Activated T-cell treated with anti-CD3 and anti-CD28 coated beads, Interleukin-2, amount 50 U/mL, for 24 hours (primary cell): ENCODE data around the gene ZNF283.

ENCODE experiments used
- DNase-seq: peaks from one replicate; pipeline ENCODE4 v3.0.0-alpha.2; 2020
- H3K27ac Mint-ChIP-seq: 2 replicates; pipeline ENCODE4 v1.8.0; 2020; ENCODE audit warnings: mild to moderate bottlenecking, mixed read lengths
- H3K27me3 Mint-ChIP-seq: 2 replicates; pipeline ENCODE4 v1.8.0; 2020; ENCODE audit warnings: mixed read lengths
- H3K36me3 Mint-ChIP-seq: 2 replicates; pipeline ENCODE4 v1.8.0; 2020; ENCODE audit warnings: low read depth, mixed read lengths
- H3K4me1 Mint-ChIP-seq: 2 replicates; pipeline ENCODE4 v1.8.0; 2020; ENCODE audit warnings: low read depth, mixed read lengths
- H3K4me3 Mint-ChIP-seq: 2 replicates; pipeline ENCODE4 v1.8.0; 2020; ENCODE audit warnings: mild to moderate bottlenecking, moderate library complexity, mixed read lengths
- H3K9me3 Mint-ChIP-seq: 2 replicates; pipeline ENCODE4 v1.8.0; 2020; ENCODE audit warnings: mixed read lengths

Gene ZNF283

GRCh38 chr19:43826787-43827754 lies at the start of gene ZNF283:
Gene ZNF283, plus strand, starts transcription at chr19:43827321. Its CDS starts 6,184 bp downstream, at chr19:43833505.
- Mint-ChIP-seq H3K36me3 (peaks cover 53% of the 10 kb centered on the region), H3K4me1 (peaks cover 20% of the 10 kb centered on the region), H3K9me3 (peaks cover 25% of the 10 kb centered on the region), H3K27me3 (peaks cover 4% of the 10 kb centered on the region), H3K4me3 (peak within 1 kb of the TSS; percentile 88), H3K27ac (peak within 1 kb of the TSS; percentile 87)
- DNase-seq = peak; percentile 91

GRCh38 chr19:43778651-43779050 lies 48.5 kb upstream of the ZNF283 start:
- Mint-ChIP-seq H3K4me3 (peak overlapping the region; percentile 87), H3K27me3 (no peaks in the 10 kb centered on the region), H3K36me3 (peaks cover 62% of the 10 kb centered on the region), H3K4me1 (peaks cover 68% of the 10 kb centered on the region), H3K27ac (peak overlapping the region; percentile 90), H3K9me3 (peaks cover 4% of the 10 kb centered on the region)
- no peak for DNase-seq

GRCh38 chr19:43779147-43779819 lies 47.8 kb upstream of the ZNF283 start:
- peak overlapping the region; percentile 90 for H3K27ac Mint-ChIP-seq
- H3K4me1 Mint-ChIP-seq = peaks cover 74% of the 10 kb centered on the region
- H3K9me3 Mint-ChIP-seq = peaks cover 4% of the 10 kb centered on the region
- H3K4me3 Mint-ChIP-seq = peak overlapping the region; percentile 87
- H3K27me3 Mint-ChIP-seq = no peaks in the 10 kb centered on the region
- DNase-seq = no peak
- peaks cover 56% of the 10 kb centered on the region for H3K36me3 Mint-ChIP-seq

GRCh38 chr19:43779820-43780219 lies 47.3 kb upstream of the ZNF283 start:
- peaks cover 53% of the 10 kb centered on the region for H3K36me3 Mint-ChIP-seq
- DNase-seq = peak; percentile 45
- peak overlapping the region; percentile 90 for H3K27ac Mint-ChIP-seq
- peaks cover 79% of the 10 kb centered on the region for H3K4me1 Mint-ChIP-seq
- no peaks in the 10 kb centered on the region for H3K27me3 Mint-ChIP-seq
- H3K4me3 Mint-ChIP-seq = peak overlapping the region; percentile 87
- peaks cover 4% of the 10 kb centered on the region for H3K9me3 Mint-ChIP-seq

GRCh38 chr19:43780706-43781525 lies 46.2 kb upstream of the ZNF283 start, which contains the start of gene KCNN4:
Gene KCNN4, minus strand, starts transcription at chr19:43780973. Its CDS starts 112 bp downstream, at chr19:43780861.
- Mint-ChIP-seq H3K27me3 (no peaks in the 10 kb centered on the region), H3K4me3 (peak within 1 kb of the TSS; percentile 87), H3K4me1 (peaks cover 76% of the 10 kb centered on the region), H3K9me3 (peaks cover 4% of the 10 kb centered on the region), H3K36me3 (peaks cover 42% of the 10 kb centered on the region), H3K27ac (peak within 1 kb of the TSS; percentile 95)
- DNase-seq = peak; percentile 83

GRCh38 chr19:43781630-43782310 lies 45.4 kb upstream of the ZNF283 start:
- no peaks in the 10 kb centered on the region for H3K27me3 Mint-ChIP-seq
- DNase-seq = no peak
- H3K27ac Mint-ChIP-seq = peak overlapping the region; percentile 95
- peaks cover 34% of the 10 kb centered on the region for H3K36me3 Mint-ChIP-seq
- H3K9me3 Mint-ChIP-seq = peaks cover 4% of the 10 kb centered on the region
- peaks cover 68% of the 10 kb centered on the region for H3K4me1 Mint-ChIP-seq
- H3K4me3 Mint-ChIP-seq = peak overlapping the region; percentile 87

GRCh38 chr19:43782311-43782660 lies 44.8 kb upstream of the ZNF283 start:
- Mint-ChIP-seq H3K27me3 (no peaks in the 10 kb centered on the region), H3K4me3 (peak overlapping the region; percentile 8), H3K9me3 (peaks cover 4% of the 10 kb centered on the region), H3K27ac (peak overlapping the region; percentile 95), H3K4me1 (peaks cover 63% of the 10 kb centered on the region), H3K36me3 (peaks cover 29% of the 10 kb centered on the region)
- no peak for DNase-seq

- H3K4me1 Mint-ChIP-seq = peaks cover 58% of the 10 kb centered on the region
- peaks cover 4% of the 10 kb centered on the region for H3K9me3 Mint-ChIP-seq
- no peak overlapping the region for H3K4me3 Mint-ChIP-seq
- DNase-seq = no peak
- peak overlapping the region; percentile 19 for H3K27ac Mint-ChIP-seq
- peaks cover 27% of the 10 kb centered on the region for H3K36me3 Mint-ChIP-seq
- no peaks in the 10 kb centered on the region for H3K27me3 Mint-ChIP-seq
These were observed 44.4 kb upstream of the ZNF283 start for GRCh38 chr19:43782689-43783231.

- Mint-ChIP-seq H3K4me3 (peak overlapping the region; percentile 65), H3K27ac (peak overlapping the region; percentile 88), H3K27me3 (no peaks in the 10 kb centered on the region), H3K36me3 (peaks cover 18% of the 10 kb centered on the region), H3K9me3 (peaks cover 4% of the 10 kb centered on the region), H3K4me1 (peaks cover 49% of the 10 kb centered on the region)
- no peak for DNase-seq
These were observed 43.5 kb upstream of the ZNF283 start for GRCh38 chr19:43783636-43784035.

- no peaks in the 10 kb centered on the region for H3K27me3 Mint-ChIP-seq
- H3K36me3 Mint-ChIP-seq = peaks cover 10% of the 10 kb centered on the region
- peak; percentile 81 for DNase-seq
- peak overlapping the region; percentile 88 for H3K27ac Mint-ChIP-seq
- H3K4me1 Mint-ChIP-seq = peaks cover 41% of the 10 kb centered on the region
- peak overlapping the region; percentile 65 for H3K4me3 Mint-ChIP-seq
- H3K9me3 Mint-ChIP-seq = peaks cover 4% of the 10 kb centered on the region
These were observed 42.7 kb upstream of the ZNF283 start for GRCh38 chr19:43784241-43784980.

- peaks cover 39% of the 10 kb centered on the region for H3K4me1 Mint-ChIP-seq
- H3K4me3 Mint-ChIP-seq = peak overlapping the region; percentile 65
- H3K27ac Mint-ChIP-seq = peak overlapping the region; percentile 88
- H3K27me3 Mint-ChIP-seq = peaks cover 6% of the 10 kb centered on the region
- peaks cover 3% of the 10 kb centered on the region for H3K36me3 Mint-ChIP-seq
- DNase-seq = peak; percentile 72
- H3K9me3 Mint-ChIP-seq = peaks cover 4% of the 10 kb centered on the region
These were observed 41.9 kb upstream of the ZNF283 start for GRCh38 chr19:43784981-43785808.

- Mint-ChIP-seq H3K4me1 (peaks cover 31% of the 10 kb centered on the region), H3K9me3 (peaks cover 2% of the 10 kb centered on the region)
- DNase-seq = no peak
These were observed 40.5 kb upstream of the ZNF283 start for GRCh38 chr19:43786665-43787064.

More at GRCh38 chr19:43786665-43787064, 40.5 kb upstream of the ZNF283 start:
- no peak overlapping the region for H3K4me3 Mint-ChIP-seq
- peaks cover 10% of the 10 kb centered on the region for H3K27me3 Mint-ChIP-seq
- H3K27ac Mint-ChIP-seq = no peak overlapping the region
- no peaks in the 10 kb centered on the region for H3K36me3 Mint-ChIP-seq
